ENCODE data around the gene SGIP1.
"Not testable (repeated sequence)": the region's sequence is repeated elsewhere in the genome, so short reads cannot be mapped to it uniquely, and the experiment has no call there.

SGIP1 gene

GRCh38 chr1:66592106-66592507 lies 58.2 kb downstream of the SGIP1 start:
- H3K36me3 Mint-ChIP-seq (ENCODE audit: low read depth); H3K4me3 Mint-ChIP-seq; H3K27ac Mint-ChIP-seq; H3K4me1 Mint-ChIP-seq (ENCODE audit: low read depth); H3K9me3 Mint-ChIP-seq: not testable (repeated sequence)
- H3K27me3 Mint-ChIP-seq (ENCODE audit: low read depth), result peaks cover 21% of the 10 kb centered on the region

GRCh38 chr1:66596191-66596590 lies 62.2 kb downstream of the SGIP1 start:
- Mint-ChIP-seq H3K27me3 (ENCODE audit: low read depth) (peaks cover 12% of the 10 kb centered on the region), H3K4me1 (ENCODE audit: low read depth) (no peaks in the 10 kb centered on the region), H3K36me3 (ENCODE audit: low read depth) (no peaks in the 10 kb centered on the region), H3K9me3 (peaks cover 3% of the 10 kb centered on the region), H3K4me3 (no peak overlapping the region), H3K27ac (no peak overlapping the region)

GRCh38 chr1:66597500-66597899 lies 63.5 kb downstream of the SGIP1 start:
- peaks cover 12% of the 10 kb centered on the region for H3K27me3 Mint-ChIP-seq (ENCODE audit: low read depth)
- no peaks in the 10 kb centered on the region for H3K36me3 Mint-ChIP-seq (ENCODE audit: low read depth)
- H3K4me3 Mint-ChIP-seq, result no peak overlapping the region
- no peak overlapping the region for H3K27ac Mint-ChIP-seq
- H3K9me3 Mint-ChIP-seq, result peaks cover 3% of the 10 kb centered on the region
- H3K4me1 Mint-ChIP-seq (ENCODE audit: low read depth), result no peaks in the 10 kb centered on the region

- no peak overlapping the region for H3K27ac Mint-ChIP-seq
- H3K4me1 Mint-ChIP-seq (ENCODE audit: low read depth), result no peaks in the 10 kb centered on the region
- H3K36me3 Mint-ChIP-seq (ENCODE audit: low read depth), result no peaks in the 10 kb centered on the region
- no peak overlapping the region for H3K4me3 Mint-ChIP-seq
- H3K27me3 Mint-ChIP-seq (ENCODE audit: low read depth), result peaks cover 12% of the 10 kb centered on the region
- H3K9me3 Mint-ChIP-seq, result peaks cover 3% of the 10 kb centered on the region
Measured at GRCh38 chr1:66598670-66599069, 64.7 kb downstream of the SGIP1 start.

- Mint-ChIP-seq H3K27me3 (ENCODE audit: low read depth) (peaks cover 18% of the 10 kb centered on the region), H3K4me3 (no peak overlapping the region), H3K4me1 (ENCODE audit: low read depth) (no peaks in the 10 kb centered on the region), H3K9me3 (peaks cover 3% of the 10 kb centered on the region), H3K36me3 (ENCODE audit: low read depth) (no peaks in the 10 kb centered on the region), H3K27ac (no peak overlapping the region)
Measured at GRCh38 chr1:66599346-66599745, 65.4 kb downstream of the SGIP1 start.

- peaks cover 18% of the 10 kb centered on the region for H3K27me3 Mint-ChIP-seq (ENCODE audit: low read depth)
- H3K27ac Mint-ChIP-seq, result no peak overlapping the region
- no peak overlapping the region for H3K4me3 Mint-ChIP-seq
- H3K4me1 Mint-ChIP-seq (ENCODE audit: low read depth), result no peaks in the 10 kb centered on the region
- peaks cover 3% of the 10 kb centered on the region for H3K9me3 Mint-ChIP-seq
- no peaks in the 10 kb centered on the region for H3K36me3 Mint-ChIP-seq (ENCODE audit: low read depth)
Measured at GRCh38 chr1:66599899-66600737, 66.2 kb downstream of the SGIP1 start.

GRCh38 chr1:66605419-66605997 lies 71.6 kb downstream of the SGIP1 start:
- Mint-ChIP-seq H3K27ac (no peak overlapping the region), H3K9me3 (no peaks in the 10 kb centered on the region), H3K4me1 (ENCODE audit: low read depth) (no peaks in the 10 kb centered on the region), H3K4me3 (no peak overlapping the region), H3K27me3 (ENCODE audit: low read depth) (peaks cover 15% of the 10 kb centered on the region), H3K36me3 (ENCODE audit: low read depth) (no peaks in the 10 kb centered on the region)

GRCh38 chr1:66606362-66607065 lies 72.6 kb downstream of the SGIP1 start:
- Mint-ChIP-seq H3K4me1 (ENCODE audit: low read depth) (no peaks in the 10 kb centered on the region), H3K4me3 (no peak overlapping the region), H3K9me3 (no peaks in the 10 kb centered on the region)

GRCh38 chr1:66607458-66607857 lies 73.5 kb downstream of the SGIP1 start:
- Mint-ChIP-seq H3K4me1 (ENCODE audit: low read depth) (no peaks in the 10 kb centered on the region), H3K27me3 (ENCODE audit: low read depth) (peaks cover 23% of the 10 kb centered on the region), H3K36me3 (ENCODE audit: low read depth) (no peaks in the 10 kb centered on the region), H3K4me3 (no peak overlapping the region), H3K9me3 (no peaks in the 10 kb centered on the region), H3K27ac (no peak overlapping the region)

More at GRCh38 chr1:66606362-66607065, 72.6 kb downstream of the SGIP1 start:
- no peak overlapping the region for H3K27ac Mint-ChIP-seq
- H3K36me3 Mint-ChIP-seq (ENCODE audit: low read depth), result no peaks in the 10 kb centered on the region
- H3K27me3 Mint-ChIP-seq (ENCODE audit: low read depth), result peaks cover 18% of the 10 kb centered on the region

- H3K9me3 Mint-ChIP-seq, result no peaks in the 10 kb centered on the region
- H3K4me1 Mint-ChIP-seq (ENCODE audit: low read depth), result no peaks in the 10 kb centered on the region
- no peak overlapping the region for H3K4me3 Mint-ChIP-seq
- peaks cover 22% of the 10 kb centered on the region for H3K27me3 Mint-ChIP-seq (ENCODE audit: low read depth)
- H3K36me3 Mint-ChIP-seq (ENCODE audit: low read depth), result no peaks in the 10 kb centered on the region
- H3K27ac Mint-ChIP-seq, result no peak overlapping the region
Measured at GRCh38 chr1:66613187-66613586, 79.2 kb downstream of the SGIP1 start.

- Mint-ChIP-seq H3K27me3 (ENCODE audit: low read depth) (peaks cover 9% of the 10 kb centered on the region), H3K27ac (no peak overlapping the region), H3K4me3 (no peak overlapping the region), H3K9me3 (no peaks in the 10 kb centered on the region), H3K4me1 (ENCODE audit: low read depth) (no peaks in the 10 kb centered on the region), H3K36me3 (ENCODE audit: low read depth) (no peaks in the 10 kb centered on the region)
Measured at GRCh38 chr1:66617362-66618184, 83.6 kb downstream of the SGIP1 start.

GRCh38 chr1:66618390-66618789 lies 84.4 kb downstream of the SGIP1 start:
- no peaks in the 10 kb centered on the region for H3K36me3 Mint-ChIP-seq (ENCODE audit: low read depth)
- H3K9me3 Mint-ChIP-seq, result no peaks in the 10 kb centered on the region
- H3K27me3 Mint-ChIP-seq (ENCODE audit: low read depth), result peaks cover 9% of the 10 kb centered on the region
- H3K4me3 Mint-ChIP-seq, result no peak overlapping the region
- no peak overlapping the region for H3K27ac Mint-ChIP-seq
- H3K4me1 Mint-ChIP-seq (ENCODE audit: low read depth), result no peaks in the 10 kb centered on the region

GRCh38 chr1:66623812-66624211 lies 89.9 kb downstream of the SGIP1 start:
- peaks cover 4% of the 10 kb centered on the region for H3K27me3 Mint-ChIP-seq (ENCODE audit: low read depth)
- H3K36me3 Mint-ChIP-seq (ENCODE audit: low read depth), result no peaks in the 10 kb centered on the region
- H3K4me3 Mint-ChIP-seq, result no peak overlapping the region
- no peaks in the 10 kb centered on the region for H3K9me3 Mint-ChIP-seq
- no peak overlapping the region for H3K27ac Mint-ChIP-seq
- no peaks in the 10 kb centered on the region for H3K4me1 Mint-ChIP-seq (ENCODE audit: low read depth)

GRCh38 chr1:66624412-66625060 lies 90.6 kb downstream of the SGIP1 start:
- H3K4me1 Mint-ChIP-seq (ENCODE audit: low read depth), result no peaks in the 10 kb centered on the region
- no peak overlapping the region for H3K27ac Mint-ChIP-seq
- no peaks in the 10 kb centered on the region for H3K36me3 Mint-ChIP-seq (ENCODE audit: low read depth)

More at GRCh38 chr1:66624412-66625060, 90.6 kb downstream of the SGIP1 start:
- Mint-ChIP-seq H3K9me3 (no peaks in the 10 kb centered on the region), H3K4me3 (no peak overlapping the region), H3K27me3 (ENCODE audit: low read depth) (peaks cover 4% of the 10 kb centered on the region)
